HepG2 (cell line): Measurements from ENCODE around the gene PCARE. TPM values are rescaled to one million over a fixed set of nuclear protein-coding genes. Genes with fewer than 3 reads are reported as not detected.

Experiments
- ATF3 ChIP-seq: sonication (generic); formaldehyde crosslinking; IDR thresholded peaks from 2 replicates; pipeline ENCODE4 v1.4.0; 2020; ENCODE audit warnings: missing genetic modification reagents
- ATF6 ChIP-seq: sonication (generic); formaldehyde crosslinking; conservative IDR thresholded peaks from 2 replicates; pipeline ENCODE4 v1.4.0; 2020; ENCODE audit warnings: missing genetic modification reagents
- CENPT ChIP-seq: sonication (generic); formaldehyde crosslinking; IDR thresholded peaks from 2 replicates; pipeline ENCODE4 v1.8.0; 2022; ENCODE audit warnings: low read depth, mild to moderate bottlenecking, moderate library complexity, missing genetic modification reagents
- DBP ChIP-seq: sonication (generic); formaldehyde crosslinking; IDR thresholded peaks from 2 replicates; pipeline ENCODE4 v1.4.0; 2020; ENCODE audit warnings: missing genetic modification reagents; ENCODE audit errors: not compliant biosample characterization
- ETV5 ChIP-seq: IDR thresholded peaks from 2 replicates; pipeline ENCODE4 v1.6.1; 2018; ENCODE audit warnings: missing biosample characterization, missing genetic modification reagents, inconsistent platforms, borderline replicate concordance
- FOXA3 ChIP-seq: IDR thresholded peaks from 2 replicates; pipeline ENCODE4 v1.6.1; 2016; ENCODE audit warnings: missing genetic modification reagents, missing compliant biosample characterization
- GABPA ChIP-seq, 2 experiments: IDR thresholded peaks; 2 replicates each; pipeline ENCODE4 v1.6.1; 2011 to 2016; ENCODE audit warnings: low read depth in 2 of 2, low read length in 1 of 2, missing biosample characterization in 1 of 2, missing genetic modification characterization in 1 of 2
- GPN1 ChIP-seq: sonication (generic); formaldehyde crosslinking; IDR thresholded peaks from 2 replicates; pipeline ENCODE4 v1.5.1; 2020; ENCODE audit warnings: missing genetic modification reagents, borderline replicate concordance
- JUNB ChIP-seq: sonication (generic); formaldehyde crosslinking; IDR thresholded peaks from 2 replicates; pipeline ENCODE4 v1.8.0; 2022; ENCODE audit warnings: missing genetic modification reagents, mild to moderate bottlenecking, borderline replicate concordance
- KAT8 ChIP-seq: IDR thresholded peaks from 2 replicates; pipeline ENCODE4 v1.6.1; 2016; ENCODE audit warnings: missing genetic modification reagents, missing compliant biosample characterization
- MED13 ChIP-seq: sonication (generic); formaldehyde crosslinking; IDR thresholded peaks from 2 replicates; pipeline ENCODE4 v1.5.0; 2020; ENCODE audit warnings: missing genetic modification reagents
- PTBP1 ChIP-seq: fragments of 200-400 bp; formaldehyde crosslinking; IDR thresholded peaks from 2 replicates; pipeline ENCODE4 v1.6.1; 2018; ENCODE audit warnings: low read length, low read depth; ENCODE audit not compliant: poor library complexity, severe bottlenecking
- RFXANK ChIP-seq: IDR thresholded peaks from 2 replicates; pipeline ENCODE4 v1.6.1; 2016
- RFXAP ChIP-seq: sonication (generic); formaldehyde crosslinking; IDR thresholded peaks from 2 replicates; pipeline ENCODE4 v1.4.0; 2020; ENCODE audit warnings: missing genetic modification reagents, borderline replicate concordance
- SALL1 ChIP-seq: sonication (generic); formaldehyde crosslinking; IDR thresholded peaks from 2 replicates; pipeline ENCODE4 v1.8.0; 2022; ENCODE audit warnings: mild to moderate bottlenecking, missing genetic modification reagents
- SNAPC2 ChIP-seq: sonication (generic); formaldehyde crosslinking; IDR thresholded peaks from 2 replicates; pipeline ENCODE4 v1.8.1; 2022; ENCODE audit warnings: mild to moderate bottlenecking, missing genetic modification reagents
- SSRP1 ChIP-seq: IDR thresholded peaks from 2 replicates; pipeline ENCODE4 v1.6.1; 2016; ENCODE audit warnings: control low read depth
- TFDP2 ChIP-seq: sonication (generic); formaldehyde crosslinking; IDR thresholded peaks from 2 replicates; pipeline ENCODE4 v1.4.0; 2020; ENCODE audit warnings: missing genetic modification reagents
- THAP11 ChIP-seq: IDR thresholded peaks from 2 replicates; pipeline ENCODE4 v1.6.1; 2016; ENCODE audit warnings: missing biosample characterization, missing genetic modification reagents
- ZBTB44 ChIP-seq: sonication (generic); formaldehyde crosslinking; IDR thresholded peaks from 2 replicates; pipeline ENCODE4 v1.4.0; 2020; ENCODE audit warnings: missing genetic modification reagents
- ZIK1 ChIP-seq: sonication (generic); formaldehyde crosslinking; IDR thresholded peaks from 2 replicates; pipeline ENCODE4 v1.5.0; 2020; ENCODE audit warnings: mild to moderate bottlenecking, low read depth, missing genetic modification reagents, borderline replicate concordance
- ZNF136 ChIP-seq: sonication (generic); formaldehyde crosslinking; IDR thresholded peaks from 2 replicates; pipeline ENCODE4 v1.8.1; 2022; ENCODE audit warnings: low read depth, mild to moderate bottlenecking, moderate library complexity, missing genetic modification reagents
- ZNF44 ChIP-seq: sonication (generic); formaldehyde crosslinking; IDR thresholded peaks from 2 replicates; pipeline ENCODE4 v1.5.1; 2020; ENCODE audit warnings: mild to moderate bottlenecking, missing genetic modification reagents
- ZNF598 ChIP-seq: sonication (generic); formaldehyde crosslinking; IDR thresholded peaks from 2 replicates; pipeline ENCODE4 v1.5.1; 2020; ENCODE audit warnings: mild to moderate bottlenecking, missing genetic modification reagents, borderline replicate concordance
- polyA plus RNA-seq, 8 experiments: library from polyadenylated mRNA; depleted of rRNA in 3 of 8; stranded (reverse) in 7 of 8; unstranded in 1 of 8; fragments of >200 nt; fragmentation: Illumina TruSeq in 4 of 8; extraction: Trizol in 4 of 8; gene quantifications; 2 replicates each; pipeline versions ENCODE4 v1.2.1 to v1.2.3, GENCODE V29; 2011 to 2016; ENCODE audit warnings: low read depth in 4 of 8, missing spikeins in 1 of 8, mixed read lengths in 1 of 8; ENCODE audit not compliant: insufficient read depth in 1 of 8
- total RNA-seq, 5 experiments: library from RNA; depleted of rRNA; stranded (reverse); fragments of >200 nt; fragmentation: Illumina TruSeq; extraction: Trizol; gene quantifications; 2 replicates each; pipeline ENCODE4 v1.2.3, GENCODE V29; 2016; ENCODE audit warnings: low read depth in 1 of 5

PCARE gene
- total and polyA plus RNA-seq, 2 of the 13 experiments (the other 11 are each of a cell fraction or from before 2014, with no cell fraction given): not detected

GRCh38 chr2:29108225-29108624 is 33.9 kb upstream of the PCARE start (continued):
- TF ChIP-seq PTBP1: no peak
- no peak for TF ChIP-seq ETV5 (CRISPR knock-in tag)
- no peak for TF ChIP-seq CENPT (CRISPR knock-in tag)
- no peak for TF ChIP-seq ZNF136 (CRISPR knock-in tag)
- no peak for TF ChIP-seq ATF6
- peak; percentile 34; the same call in 1 of the 2 replicates for TF ChIP-seq THAP11 (CRISPR knock-in tag)
- no peak for TF ChIP-seq TFDP2 (CRISPR knock-in tag)
- no peak for TF ChIP-seq GPN1 (CRISPR knock-in tag)
- no peak for TF ChIP-seq MED13
- TF ChIP-seq DBP (CRISPR knock-in tag): no peak
- no peak for TF ChIP-seq ZBTB44 (CRISPR knock-in tag)
- TF ChIP-seq ZIK1 (CRISPR knock-in tag): no peak
- peak; percentile 71; the same call in 1 of the 2 replicates for TF ChIP-seq ATF3 (CRISPR knock-in tag)
- TF ChIP-seq ZNF44 (CRISPR knock-in tag): no peak
- no peak for TF ChIP-seq GABPA (IDR thresholded peaks at IDR 0.05; ENCODE audit: low read depth, low read length)
- no peak for TF ChIP-seq GABPA (CRISPR knock-in tag; IDR thresholded peaks at IDR 0.05; ENCODE audit: low read depth)
- no peak for TF ChIP-seq ZNF598 (CRISPR knock-in tag)
- TF ChIP-seq FOXA3: peak; percentile 62; the same call in 1 of the 2 replicates
- TF ChIP-seq SSRP1 (CRISPR knock-in tag): no peak
- TF ChIP-seq SALL1 (CRISPR knock-in tag): peak; percentile 31; the same call in 1 of the 2 replicates
- no peak for TF ChIP-seq RFXANK
- peak; percentile 19; the same call in 1 of the 2 replicates for TF ChIP-seq KAT8 (CRISPR knock-in tag)
- TF ChIP-seq RFXAP (CRISPR knock-in tag): no peak
- TF ChIP-seq SNAPC2: no peak
- no peak for TF ChIP-seq JUNB (CRISPR knock-in tag)
